ENCODE measurements around the gene MLEC. TPM values are rescaled to one million over a fixed set of nuclear protein-coding genes. Genes with fewer than 3 reads are reported as not detected.

Gene MLEC
- total and polyA plus RNA-seq, 9 of the 15 experiments (the other 6 are each of a cell fraction or from before 2014, with no cell fraction given): 18.5 to 108 (median 57.8) TPM

DNA sequence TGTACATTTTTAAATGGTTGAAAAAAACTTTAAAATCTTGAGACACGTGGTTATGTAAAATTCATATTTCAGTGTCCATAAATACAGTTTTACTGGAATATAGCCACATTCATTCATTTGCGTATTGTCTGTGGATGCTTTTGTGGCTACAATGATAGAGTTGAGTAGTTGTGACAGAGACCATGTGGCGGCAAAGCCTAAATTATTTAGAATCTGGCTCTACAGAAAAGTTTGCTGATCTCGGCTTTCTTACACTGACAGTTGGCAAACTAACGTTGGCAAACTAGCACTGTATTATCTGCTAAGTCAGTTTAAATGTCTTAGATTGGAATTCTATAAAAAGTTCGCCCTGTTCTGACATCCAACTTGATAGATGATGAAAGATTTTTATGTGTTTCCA, 25.7 kb downstream of the MLEC start:
- intact Hi-C loops (cut with micrococcal nuclease): no loop called here
- H4K20me1 ChIP-seq (replicated peaks; ENCODE audit: control insufficient read depth, insufficient read depth, low read length): no peaks in the 10 kb centered on the region; the same call in 1 of the 2 replicates
- DNase-seq (ENCODE audit: extremely low read depth in 1 of 4, low spot score in 3 of 4) (no peak), FAIRE-seq (peak; percentile 52), ATAC-seq (no peak)
- H3K9me1 ChIP-seq (ENCODE audit: control insufficient read depth, insufficient read depth, low read length): no peaks in the 10 kb centered on the region
- POLR2A ChIA-PET: interaction anchor here (1.2 to 2.8 kb wide), 2 partner anchors 7 to 20 kb away, joined by 3 to 22 read pairs; no protein-coding TSS in a partner anchor
- CTCF ChIA-PET (ENCODE audit: low intra/inter-chr PET ratio): interaction anchor here (2.6 to 2.7 kb wide), 2 partner anchors 64 to 129 kb away, joined by 12 to 14 read pairs; no protein-coding TSS in a partner anchor
- no peaks in the 10 kb centered on the region for H3K27me3 ChIP-seq (ENCODE audit: control insufficient read depth in 2 of 2, insufficient read depth in 2 of 2, low read length in 2 of 2)
- H3K9me3 ChIP-seq (replicated peaks; ENCODE audit: control insufficient read depth, insufficient read depth, low read depth, low read length): no peaks in the 10 kb centered on the region
- H2AFZ ChIP-seq (ENCODE audit: low read depth, low read length): no peak overlapping the region
- TF ChIP-seq C11orf30 (IDR thresholded peaks at IDR 0.05; ENCODE audit: low read depth): peak; percentile 32
- no peak for TF ChIP-seq TCF3 (CRISPR knock-in tag; IDR thresholded peaks at IDR 0.05)
- peak; percentile 61 for TF ChIP-seq ZNF316 (IDR thresholded peaks at IDR 0.05)
- peak; percentile 42; the same call in 1 of the 2 replicates for TF ChIP-seq MAFK (IDR thresholded peaks at IDR 0.05; ENCODE audit: low read length)
- WGBS (ENCODE audit: insufficient coverage, low coverage, missing lambda C conversion rate): 83% methylated on average over 6 of the region's 6 CpGs
- H3K4me1 ChIP-seq (replicated peaks in 1 of 2; ENCODE audit: control insufficient read depth in 2 of 2, insufficient read depth in 2 of 2, low read length in 2 of 2): peaks cover 7 to 17% of the 10 kb centered on the region in 2 experiments; a peak in 4 of 5 replicates
- H3K4me3 ChIP-seq: no peak overlapping the region
- peaks cover 16% of the 10 kb centered on the region for H3K79me2 ChIP-seq (ENCODE audit: control insufficient read depth, insufficient read depth, low read length)
- BruUV-seq (replicated peaks): no TSS peak
- H3K36me3 ChIP-seq (ENCODE audit: control insufficient read depth, insufficient read depth, low read length): peaks cover 44% of the 10 kb centered on the region
- H3K9ac ChIP-seq (ENCODE audit: insufficient read depth in 1 of 2, low read depth in 2 of 2, low read length in 2 of 2): no peak overlapping the region
- H3K27ac ChIP-seq (ENCODE audit: extremely low read depth, low read depth, low read length): no peak overlapping the region
- in situ Hi-C loops (cut with MboI): loop anchor here (5.0 kb wide), 1 partner anchor 130 kb away; the partner anchor contains the start of gene POP5
- no peak overlapping the region for H3K4me2 ChIP-seq (ENCODE audit: insufficient read depth, low read length)

DNA sequence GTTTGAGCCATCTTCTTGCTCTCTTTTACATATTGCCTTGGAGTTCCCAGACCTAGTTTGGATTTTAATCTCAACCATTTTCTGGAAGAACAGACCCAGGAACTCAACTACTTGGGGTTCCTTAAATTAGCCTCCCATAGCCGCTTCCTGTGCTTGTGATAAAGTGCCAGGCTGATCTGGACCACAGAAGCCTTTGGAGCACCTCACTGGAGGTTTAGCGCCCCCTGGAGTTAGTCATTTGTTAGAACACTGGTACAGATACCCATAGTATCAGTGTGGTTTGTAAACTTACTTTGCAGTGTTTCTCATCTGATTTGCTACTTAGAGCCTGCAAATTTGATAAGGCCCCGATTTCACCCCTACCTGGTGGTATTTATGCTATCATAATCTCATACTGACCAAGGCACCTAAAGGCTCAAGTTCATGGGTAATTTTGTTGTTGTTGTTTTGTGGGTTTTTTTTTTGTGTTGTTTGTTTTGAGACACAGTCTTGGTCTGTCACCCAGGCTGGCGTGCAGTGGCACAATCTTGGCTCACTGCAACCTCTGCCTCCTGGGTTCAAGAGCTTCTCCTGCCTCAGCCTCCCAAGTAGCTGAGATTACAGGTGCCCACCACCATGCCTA, 27.0 kb downstream of the MLEC start:
- DNase-seq (ENCODE audit: extremely low read depth in 1 of 4, low spot score in 3 of 4) (peak; percentile 64 to 85 (median 70)), FAIRE-seq (peak; percentile 84), ATAC-seq (peak; percentile 71)
- no peak overlapping the region for H3K9ac ChIP-seq (ENCODE audit: insufficient read depth in 1 of 2, low read depth in 2 of 2, low read length in 2 of 2)
- in situ Hi-C loops (cut with MboI): loop anchor here (5.0 kb wide), 1 partner anchor 132 kb away; the partner anchor contains the start of gene POP5
- H3K79me2 ChIP-seq (ENCODE audit: control insufficient read depth, insufficient read depth, low read length): peaks cover 16% of the 10 kb centered on the region
- H3K36me3 ChIP-seq (ENCODE audit: control insufficient read depth, insufficient read depth, low read length): peaks cover 55% of the 10 kb centered on the region
- H3K27ac ChIP-seq (ENCODE audit: extremely low read depth, low read depth, low read length): no peak overlapping the region
- no peaks in the 10 kb centered on the region for H3K9me1 ChIP-seq (ENCODE audit: control insufficient read depth, insufficient read depth, low read length)
- H4K20me1 ChIP-seq (replicated peaks; ENCODE audit: control insufficient read depth, insufficient read depth, low read length): no peaks in the 10 kb centered on the region; the same call in 1 of the 2 replicates
- CTCF ChIA-PET (ENCODE audit: low intra/inter-chr PET ratio): interaction anchor here (2.6 to 2.7 kb wide), 2 partner anchors 66 to 130 kb away, joined by 12 to 14 read pairs; no protein-coding TSS in a partner anchor
- H3K9me3 ChIP-seq (replicated peaks; ENCODE audit: control insufficient read depth, insufficient read depth, low read depth, low read length): no peaks in the 10 kb centered on the region
- 18% methylated on average over 4 of the region's 4 CpGs for WGBS (ENCODE audit: insufficient coverage, low coverage, missing lambda C conversion rate)
- BruUV-seq (replicated peaks): no TSS peak
- H2AFZ ChIP-seq (ENCODE audit: low read depth, low read length): no peak overlapping the region
- H3K4me1 ChIP-seq (replicated peaks in 1 of 2; ENCODE audit: control insufficient read depth in 2 of 2, insufficient read depth in 2 of 2, low read length in 2 of 2): peaks cover 16 to 17% of the 10 kb centered on the region in 2 experiments; a peak in 4 of 5 replicates
- H3K27me3 ChIP-seq (ENCODE audit: control insufficient read depth in 2 of 2, insufficient read depth in 2 of 2, low read length in 2 of 2): no peaks in the 10 kb centered on the region
- H3K4me3 ChIP-seq: no peak overlapping the region
- POLR2A ChIA-PET: interaction anchor here (0.7 kb wide), 1 partner anchor 41 kb away, joined by 3 read pairs; no protein-coding TSS in a partner anchor
- no peak overlapping the region for H3K4me2 ChIP-seq (ENCODE audit: insufficient read depth, low read length)
- intact Hi-C loops (cut with micrococcal nuclease): loop anchor here (1.0 kb wide), 2 partner anchors 67 to 131 kb away; no protein-coding TSS in a partner anchor
- TF ChIP-seq RCOR1 (IDR thresholded peaks at IDR 0.05; ENCODE audit: borderline replicate concordance in 1 of 2, low read depth in 2 of 2, low read length in 2 of 2) (peak in 1 of 2 experiments; percentile 53; a peak in 1 of 4 replicates), ZSCAN32 (CRISPR knock-in tag; IDR thresholded peaks at IDR 0.05) (no peak), ZNF695 (CRISPR knock-in tag; IDR thresholded peaks at IDR 0.05) (no peak), GABPA (tag; conservative IDR thresholded peaks at IDR 0.05; ENCODE audit: low read depth) (peak; percentile 59)
- TF ChIP-seq, protein P1, sequence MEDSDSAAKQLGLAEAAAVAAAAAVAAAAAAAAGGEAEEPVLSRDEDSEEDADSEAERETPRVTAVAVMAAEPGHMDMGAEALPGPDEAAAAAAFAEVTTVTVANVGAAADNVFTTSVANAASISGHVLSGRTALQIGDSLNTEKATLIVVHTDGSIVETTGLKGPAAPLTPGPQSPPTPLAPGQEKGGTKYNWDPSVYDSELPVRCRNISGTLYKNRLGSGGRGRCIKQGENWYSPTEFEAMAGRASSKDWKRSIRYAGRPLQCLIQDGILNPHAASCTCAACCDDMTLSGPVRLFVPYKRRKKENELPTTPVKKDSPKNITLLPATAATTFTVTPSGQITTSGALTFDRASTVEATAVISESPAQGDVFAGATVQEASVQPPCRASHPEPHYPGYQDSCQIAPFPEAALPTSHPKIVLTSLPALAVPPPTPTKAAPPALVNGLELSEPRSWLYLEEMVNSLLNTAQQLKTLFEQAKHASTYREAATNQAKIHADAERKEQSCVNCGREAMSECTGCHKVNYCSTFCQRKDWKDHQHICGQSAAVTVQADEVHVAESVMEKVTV (CRISPR knock-in tag; IDR thresholded peaks at IDR 0.05): peak; percentile 65
- TF ChIP-seq, protein P2, sequence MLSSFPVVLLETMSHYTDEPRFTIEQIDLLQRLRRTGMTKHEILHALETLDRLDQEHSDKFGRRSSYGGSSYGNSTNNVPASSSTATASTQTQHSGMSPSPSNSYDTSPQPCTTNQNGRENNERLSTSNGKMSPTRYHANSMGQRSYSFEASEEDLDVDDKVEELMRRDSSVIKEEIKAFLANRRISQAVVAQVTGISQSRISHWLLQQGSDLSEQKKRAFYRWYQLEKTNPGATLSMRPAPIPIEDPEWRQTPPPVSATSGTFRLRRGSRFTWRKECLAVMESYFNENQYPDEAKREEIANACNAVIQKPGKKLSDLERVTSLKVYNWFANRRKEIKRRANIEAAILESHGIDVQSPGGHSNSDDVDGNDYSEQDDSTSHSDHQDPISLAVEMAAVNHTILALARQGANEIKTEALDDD (IDR thresholded peaks at IDR 0.05): 0 out of 2 replicates have a peak, but pooled peaks have one; percentile 40
- TF ChIP-seq, protein P3, sequence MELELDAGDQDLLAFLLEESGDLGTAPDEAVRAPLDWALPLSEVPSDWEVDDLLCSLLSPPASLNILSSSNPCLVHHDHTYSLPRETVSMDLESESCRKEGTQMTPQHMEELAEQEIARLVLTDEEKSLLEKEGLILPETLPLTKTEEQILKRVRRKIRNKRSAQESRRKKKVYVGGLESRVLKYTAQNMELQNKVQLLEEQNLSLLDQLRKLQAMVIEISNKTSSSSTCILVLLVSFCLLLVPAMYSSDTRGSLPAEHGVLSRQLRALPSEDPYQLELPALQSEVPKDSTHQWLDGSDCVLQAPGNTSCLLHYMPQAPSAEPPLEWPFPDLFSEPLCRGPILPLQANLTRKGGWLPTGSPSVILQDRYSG (tag; conservative IDR thresholded peaks at IDR 0.05; ENCODE audit: low read depth): no peak
